Esophagus (tissue), 2 donors: ENCODE results near the gene SEC31B. TPM values are rescaled to one million over a fixed set of nuclear protein-coding genes. Genes with fewer than 3 reads are reported as not detected.

ENCODE experiments used
- polyA plus RNA-seq, 2 donors: library from polyadenylated mRNA; stranded (reverse); fragments of 200-250 nt; gene quantifications; one replicate each; pipeline ENCODE4 v1.2.3, GENCODE V29; 2013
- donor health status: healthy with polysubstance abuse.
- donor health status: Bipolar disorder and iron deficiency.

The SEC31B gene
- polyA plus RNA-seq, 2 donors = 3.6 to 9.1 TPM

Other genes starting within 250 kb of the SEC31B start
- gene BLOC1S2, start 233.2 kb downstream of the SEC31B start, polyA plus RNA-seq = 10 to 100 TPM; 51.2 to 58.2 TPM
- not detected for gene PKD2L1, start 189.6 kb downstream of the SEC31B start, polyA plus RNA-seq
- gene SCD, start 172.6 kb downstream of the SEC31B start, polyA plus RNA-seq = 10 to 100 TPM; 57.6 to 73.1 TPM
- gene WNT8B, start 56.9 kb downstream of the SEC31B start, polyA plus RNA-seq = not detected
- gene NDUFB8, start 10.0 kb upstream of the SEC31B start, polyA plus RNA-seq = 100 to 1,000 TPM; 280 to 317 TPM
- 1 to 10 TPM; 7.0 to 7.6 TPM for gene HIF1AN, start 16.1 kb upstream of the SEC31B start, polyA plus RNA-seq
- gene PAX2, start 225.7 kb upstream of the SEC31B start, polyA plus RNA-seq = not detected